ENCODE data around the gene SUFU. TPM values are rescaled to one million over a fixed set of nuclear protein-coding genes. Genes with fewer than 3 reads are reported as not detected.
A peak's percentile ranks its signal among the peaks of the same experiment; 100 is the strongest.

The SUFU gene
- total RNA-seq, 1 donor, result 3.6 TPM

GRCh38 chr10:102676534-102677315 lies 173.0 kb downstream of the SUFU start:
- H3K4me1 ChIP-seq (ENCODE audit: insufficient read depth, low read length), result peaks cover 44% of the 10 kb centered on the region
- peak overlapping the region; percentile 90 for H3K4me2 ChIP-seq (ENCODE audit: insufficient read depth, low read length)
- peak overlapping the region; percentile 97 for H3K27ac ChIP-seq (ENCODE audit: low read depth, low read length)
- no peaks in the 10 kb centered on the region for H4K20me1 ChIP-seq (ENCODE audit: insufficient read depth, low read length)
- peak overlapping the region; percentile 36 for H3K4me3 ChIP-seq (ENCODE audit: insufficient read depth, low read length)
- H2AFZ ChIP-seq (ENCODE audit: low read length), result no peak overlapping the region
- H3K36me3 ChIP-seq (ENCODE audit: insufficient read depth, low read length), result no peaks in the 10 kb centered on the region
- H3K27me3 ChIP-seq (ENCODE audit: insufficient read depth, low read length), result no peaks in the 10 kb centered on the region
- no peaks in the 10 kb centered on the region for H3K79me2 ChIP-seq (ENCODE audit: insufficient read depth, low read length)
- H3K9me3 ChIP-seq (ENCODE audit: low read depth, low read length), result no peaks in the 10 kb centered on the region
- TF ChIP-seq CTCF (IDR thresholded peaks at IDR 0.05; ENCODE audit: extremely low read depth, low read depth, low read length), result no peak
- peak; percentile 67 for DNase-seq (ENCODE audit: insufficient read length, low spot score, missing footprints)

GRCh38 chr10:102677331-102678067 lies 173.7 kb downstream of the SUFU start:
- H3K27ac ChIP-seq (ENCODE audit: low read depth, low read length), result peak overlapping the region; percentile 37
- no peak overlapping the region for H3K4me3 ChIP-seq (ENCODE audit: insufficient read depth, low read length)
- H2AFZ ChIP-seq (ENCODE audit: low read length), result no peak overlapping the region
- H3K27me3 ChIP-seq (ENCODE audit: insufficient read depth, low read length), result no peaks in the 10 kb centered on the region
- H3K79me2 ChIP-seq (ENCODE audit: insufficient read depth, low read length), result no peaks in the 10 kb centered on the region
- H3K36me3 ChIP-seq (ENCODE audit: insufficient read depth, low read length), result no peaks in the 10 kb centered on the region
- no peaks in the 10 kb centered on the region for H4K20me1 ChIP-seq (ENCODE audit: insufficient read depth, low read length)
- peaks cover 44% of the 10 kb centered on the region for H3K4me1 ChIP-seq (ENCODE audit: insufficient read depth, low read length)
- no peaks in the 10 kb centered on the region for H3K9me3 ChIP-seq (ENCODE audit: low read depth, low read length)
- no peak for TF ChIP-seq CTCF (IDR thresholded peaks at IDR 0.05; ENCODE audit: extremely low read depth, low read depth, low read length)
- no peak overlapping the region for H3K4me2 ChIP-seq (ENCODE audit: insufficient read depth, low read length)
- DNase-seq (ENCODE audit: insufficient read length, low spot score, missing footprints), result peak; percentile 30

- no peaks in the 10 kb centered on the region for H4K20me1 ChIP-seq (ENCODE audit: insufficient read depth, low read length)
- no peak overlapping the region for H3K4me2 ChIP-seq (ENCODE audit: insufficient read depth, low read length)
- no peak overlapping the region for H3K4me3 ChIP-seq (ENCODE audit: insufficient read depth, low read length)
- H3K36me3 ChIP-seq (ENCODE audit: insufficient read depth, low read length), result no peaks in the 10 kb centered on the region
- peaks cover 44% of the 10 kb centered on the region for H3K4me1 ChIP-seq (ENCODE audit: insufficient read depth, low read length)
- no peaks in the 10 kb centered on the region for H3K27me3 ChIP-seq (ENCODE audit: insufficient read depth, low read length)
- no peaks in the 10 kb centered on the region for H3K9me3 ChIP-seq (ENCODE audit: low read depth, low read length)
- no peak overlapping the region for H3K27ac ChIP-seq (ENCODE audit: low read depth, low read length)
- H3K79me2 ChIP-seq (ENCODE audit: insufficient read depth, low read length), result no peaks in the 10 kb centered on the region
- DNase-seq (ENCODE audit: insufficient read length, low spot score, missing footprints), result peak; percentile 77
- H2AFZ ChIP-seq (ENCODE audit: low read length), result no peak overlapping the region
- no peak for TF ChIP-seq CTCF (IDR thresholded peaks at IDR 0.05; ENCODE audit: extremely low read depth, low read depth, low read length)
Observed at GRCh38 chr10:102678068-102678400, 174.3 kb downstream of the SUFU start.

GRCh38 chr10:102678842-102679289 lies 175.1 kb downstream of the SUFU start:
- H3K9me3 ChIP-seq (ENCODE audit: low read depth, low read length), result no peaks in the 10 kb centered on the region
- TF ChIP-seq CTCF (IDR thresholded peaks at IDR 0.05; ENCODE audit: extremely low read depth, low read depth, low read length), result peak; percentile 77
- no peaks in the 10 kb centered on the region for H4K20me1 ChIP-seq (ENCODE audit: insufficient read depth, low read length)
- peak overlapping the region; percentile 4 for H3K27ac ChIP-seq (ENCODE audit: low read depth, low read length)
- H3K4me2 ChIP-seq (ENCODE audit: insufficient read depth, low read length), result peak overlapping the region; percentile 70
- no peaks in the 10 kb centered on the region for H3K79me2 ChIP-seq (ENCODE audit: insufficient read depth, low read length)
- H3K4me1 ChIP-seq (ENCODE audit: insufficient read depth, low read length), result peaks cover 40% of the 10 kb centered on the region
- H2AFZ ChIP-seq (ENCODE audit: low read length), result peak overlapping the region; percentile 40
- peak overlapping the region; percentile 52 for H3K4me3 ChIP-seq (ENCODE audit: insufficient read depth, low read length)
- peak; percentile 81 for DNase-seq (ENCODE audit: insufficient read length, low spot score, missing footprints)
- no peaks in the 10 kb centered on the region for H3K27me3 ChIP-seq (ENCODE audit: insufficient read depth, low read length)
- peaks cover 4% of the 10 kb centered on the region for H3K36me3 ChIP-seq (ENCODE audit: insufficient read depth, low read length)

All from osteoblast (primary cell).